Endothelial cell of umbilical vein (primary cell): ENCODE data around the gene RFLNA. TPM values are rescaled to one million over a fixed set of nuclear protein-coding genes. Genes with fewer than 3 reads are reported as not detected.

Experiments used
- BruUV-seq: library from RNA; stranded (reverse); fragments of 400-500 nt; replicated peaks from 2 replicates; lab custom pipeline; 2021; lab: Mats Ljungman, UMichigan
- CTCF ChIA-PET: fragments of 300-600, 350-600 bp; sonication (Branson Sonifier 250); formaldehyde crosslinking; loops from one replicate; lab custom pipeline; 2021; ENCODE audit warnings: antibody characterized with exemption, inconsistent platforms; lab: Charles Lee
- POLR2A ChIA-PET: fragments of 300-600, 350-600 bp; sonication (Branson Sonifier 250); formaldehyde crosslinking; loops from one replicate; lab custom pipeline; 2021; ENCODE audit warnings: antibody characterized with exemption, inconsistent platforms; lab: Charles Lee
- DNase-seq: peaks from one replicate; pipeline ENCODE4 v3.0.0-alpha.2; 2011; ENCODE audit warnings: low read depth, low spot score
- FAIRE-seq: peaks from 2 replicates; lab custom pipeline; 2011; peaks lifted over from hg19 to GRCh38; lab: Jason Lieb, UNC
- H2AFZ ChIP-seq: 2 replicates; pipeline ENCODE4 v1.6.0; 2012; ENCODE audit warnings: low read depth, low read length, control low read depth, inconsistent platforms
- H3K27ac ChIP-seq: 2 replicates; pipeline ENCODE4 v1.5.1; 2011; ENCODE audit warnings: low read depth, mild to moderate bottlenecking, control low read depth, low read length, moderate library complexity; ENCODE audit not compliant: insufficient read depth
- H3K27me3 ChIP-seq, 2 experiments: 2 replicates each; pipeline versions ENCODE4 v1.6.0 to v1.6.1; 2011; ENCODE audit warnings: low read length in 2 of 2, mixed read lengths in 1 of 2; ENCODE audit not compliant: control insufficient read depth in 2 of 2, insufficient read depth in 2 of 2
- H3K36me3 ChIP-seq, 2 experiments: 2 replicates in 1 of 2; 3 replicates in 1 of 2; pipeline ENCODE4 v1.5.1; 2011; ENCODE audit warnings: low read length in 2 of 2, mild to moderate bottlenecking in 1 of 2, moderate library complexity in 1 of 2; ENCODE audit not compliant: control insufficient read depth in 2 of 2, insufficient read depth in 2 of 2; ENCODE audit errors: extremely low read depth in 1 of 2
- H3K4me1 ChIP-seq: 3 replicates; pipeline ENCODE4 v1.5.1; 2011; ENCODE audit warnings: mild to moderate bottlenecking, low read length; ENCODE audit not compliant: control insufficient read depth, insufficient read depth; ENCODE audit errors: extremely low read depth
- H3K4me2 ChIP-seq: 2 replicates; pipeline ENCODE4 v1.6.1; 2011; ENCODE audit warnings: low read length, control low read depth, mixed read lengths; ENCODE audit not compliant: insufficient read depth
- H3K4me3 ChIP-seq, 3 experiments: fragments of 200-600 bp in 1 of 3; sonication (generic), shearing (Covaris generic) in 1 of 3; replicated peaks in 1 of 3; 2 replicates each; pipeline ENCODE4 v1.5.1; 2011 to 2016; ENCODE audit warnings: control low read depth in 3 of 3, low read length in 3 of 3, mild to moderate bottlenecking in 2 of 3, inconsistent platforms in 1 of 3, low read depth in 1 of 3, moderate library complexity in 1 of 3; ENCODE audit not compliant: insufficient read depth in 1 of 3
- H3K79me2 ChIP-seq: 2 replicates; pipeline ENCODE4 v1.6.0; 2012; ENCODE audit warnings: low read length, inconsistent platforms; ENCODE audit not compliant: control insufficient read depth, insufficient read depth
- H3K9ac ChIP-seq: replicated peaks from 2 replicates; pipeline ENCODE3; 2011; ENCODE audit warnings: low read length, control low read depth; ENCODE audit not compliant: insufficient read depth; ENCODE audit errors: extremely low read depth
- H3K9me1 ChIP-seq: replicated peaks from 3 replicates; pipeline ENCODE4 v1.6.0; 2011; ENCODE audit warnings: mild to moderate bottlenecking, low read length; ENCODE audit not compliant: control insufficient read depth, insufficient read depth; ENCODE audit errors: extremely low read depth
- H3K9me3 ChIP-seq: replicated peaks from 2 replicates; pipeline ENCODE4 v1.5.1; 2012; ENCODE audit warnings: low read length, inconsistent platforms; ENCODE audit not compliant: control insufficient read depth, insufficient read depth
- H4K20me1 ChIP-seq: replicated peaks from 2 replicates; pipeline ENCODE3; 2011; ENCODE audit warnings: mild to moderate bottlenecking, low read length; ENCODE audit not compliant: control insufficient read depth, insufficient read depth; ENCODE audit errors: extremely low read depth
- CTCF ChIP-seq, 2 donors: IDR thresholded peaks; 1 replicate in 1 of 2; 2 replicates in 1 of 2; pipeline ENCODE4 v1.5.1; 2011; ENCODE audit warnings: low read length in 2 of 2, mild to moderate bottlenecking in 2 of 2, moderate library complexity in 2 of 2, control low read depth in 1 of 2, inconsistent platforms in 1 of 2, low read depth in 1 of 2; ENCODE audit not compliant: insufficient read depth in 1 of 2; ENCODE audit errors: extremely low read depth in 1 of 2
- EZH2 ChIP-seq: IDR thresholded peaks from 2 replicates; pipeline ENCODE4 v1.6.1; 2012; ENCODE audit warnings: borderline replicate concordance, low read depth, mild to moderate bottlenecking, moderate library complexity, low read length, inconsistent platforms; ENCODE audit not compliant: severe bottlenecking
- FOS ChIP-seq: IDR thresholded peaks from 2 replicates; pipeline ENCODE4 v1.6.1; 2011; ENCODE audit warnings: mild to moderate bottlenecking, low read length, moderate library complexity, borderline replicate concordance; ENCODE audit not compliant: insufficient read depth
- GATA2 ChIP-seq: IDR thresholded peaks from 2 replicates; pipeline ENCODE4 v1.7.0; 2011; ENCODE audit warnings: low read depth, mild to moderate bottlenecking, moderate library complexity, mixed read lengths, low read length; ENCODE audit not compliant: insufficient read length, insufficient read depth
- JUN ChIP-seq: IDR thresholded peaks from 2 replicates; pipeline ENCODE4 v1.6.1; 2011; ENCODE audit warnings: borderline replicate concordance, low read depth; ENCODE audit not compliant: insufficient read length, insufficient read depth
- MAX ChIP-seq: IDR thresholded peaks from 2 replicates; pipeline ENCODE4 v1.6.1; 2011; ENCODE audit not compliant: insufficient read depth, insufficient read length
- MYC ChIP-seq: IDR thresholded peaks from one replicate; pipeline ENCODE4 v1.6.1; 2011; ENCODE audit warnings: mild to moderate bottlenecking, low read depth, low read length
- POLR2A ChIP-seq: IDR thresholded peaks from 2 replicates; pipeline ENCODE4 v1.6.1; 2012; ENCODE audit warnings: low read depth, mild to moderate bottlenecking, control low read depth, low read length
- POLR2AphosphoS5 ChIP-seq: IDR thresholded peaks from 2 replicates; pipeline ENCODE4 v1.6.1; 2012; ENCODE audit warnings: low read depth, mild to moderate bottlenecking, control low read depth, low read length, moderate library complexity; ENCODE audit not compliant: insufficient read depth
- dilution Hi-C: fragments of 300-500 bp; cut with MboI; formaldehyde crosslinking; loops from one replicate; pipeline ENCODE4 v1.15.0; 2019; ENCODE audit warnings: low sequenced_read_pairs; ENCODE audit not compliant: extremely low pct_ligation_motif_present
- intact Hi-C: fragments of 100-400 bp; cut with micrococcal nuclease; formaldehyde crosslinking; loops from one replicate; pipeline ENCODE4 v1.10.0; 2022
- polyA plus RNA-seq, 4 experiments: library from polyadenylated mRNA; depleted of rRNA in 3 of 4; stranded (reverse) in 3 of 4; unstranded in 1 of 4; fragments of >200 nt; gene quantifications; 2 replicates each; pipeline versions ENCODE4 v1.2.1 to v1.2.3, GENCODE V29; 2011 to 2012; ENCODE audit warnings: missing spikeins in 1 of 4
- total RNA-seq: library from RNA; stranded (reverse); gene quantifications from 2 replicates; pipeline ENCODE4 v1.2.3, GENCODE V29; 2021

The RFLNA gene
- total and polyA plus RNA-seq, 2 donors (not counting 3 experiments of a cell fraction or from before 2014, with no cell fraction given) = 19.7 to 24.5 TPM

- Histone ChIP-seq H2AFZ (no peak overlapping the region), H3K9ac (no peak overlapping the region), H3K79me2 (peaks cover 99% of the 10 kb centered on the region), H3K9me3 (no peaks in the 10 kb centered on the region), H3K4me2 (no peak overlapping the region), H4K20me1 (no peaks in the 10 kb centered on the region), H3K9me1 (no peaks in the 10 kb centered on the region), H3K4me1 (peaks cover 2% of the 10 kb centered on the region), H3K36me3 (no peaks in the 10 kb centered on the region), H3K27ac (no peak overlapping the region), H3K4me3 (no peak overlapping the region), H3K27me3 (no peaks in the 10 kb centered on the region)
- FAIRE-seq (no peak), DNase-seq (no peak)
- dilution Hi-C loops (no loop called here), intact Hi-C loops (no loop called here)
- CTCF ChIA-PET = interaction anchor here (1.4 to 3.7 kb wide), 2 partner anchors 249 to 324 kb away, joined by 4 to 18 read pairs; no protein-coding TSS in a partner anchor
- no peak for TF ChIP-seq GATA2
- no peak for TF ChIP-seq JUN
- no peak for TF ChIP-seq EZH2
- no peak for TF ChIP-seq MYC
- TF ChIP-seq POLR2A = no peak
- TF ChIP-seq MAX = no peak
- TF ChIP-seq POLR2AphosphoS5 = no peak
- TF ChIP-seq CTCF (IDR thresholded peaks at IDR 0.05; ENCODE audit: extremely low read depth in 1 of 2, insufficient read depth in 1 of 2, low read depth in 1 of 2, low read length in 2 of 2) = no peak
- TF ChIP-seq FOS = no peak
- POLR2A ChIA-PET = no interaction called here
- no TSS peak for BruUV-seq
Observed at GRCh38 chr12:124302241-124302806, 7.4 kb downstream of the RFLNA start.
